Neural progenitor cell (in vitro differentiated cells): ENCODE measurements around the gene FITM1. TPM values are rescaled to one million over a fixed set of nuclear protein-coding genes. Genes with fewer than 3 reads are reported as not detected.

ENCODE experiments used
- DNase-seq: peaks from one replicate; pipeline ENCODE4 v3.0.0-alpha.2; 2016; ENCODE audit warnings: low spot score
- H2AFZ ChIP-seq: fragments of 200-600 bp; sonication (generic); replicated peaks from 2 replicates; pipeline ENCODE4 v1.6.1; 2016; ENCODE audit warnings: antibody characterized with exemption
- H3F3A ChIP-seq: fragments of 200-600 bp; sonication (generic); 2 replicates; pipeline ENCODE4 v1.6.1; 2016; ENCODE audit warnings: antibody characterized with exemption, low read depth
- H3K27ac ChIP-seq: fragments of 200-600 bp; sonication (generic); 2 replicates; pipeline ENCODE4 v1.5.1; 2016; ENCODE audit warnings: mild to moderate bottlenecking
- H3K27me3 ChIP-seq: fragments of 200-600 bp; sonication (generic); 2 replicates; pipeline ENCODE4 v1.6.1; 2016; ENCODE audit warnings: mild to moderate bottlenecking, moderate library complexity
- H3K36me3 ChIP-seq: fragments of 200-600 bp; sonication (generic); 2 replicates; pipeline ENCODE4 v1.5.1; 2016
- H3K4me1 ChIP-seq: fragments of 200-600 bp; sonication (generic); 2 replicates; pipeline ENCODE4 v1.6.1; 2016; ENCODE audit warnings: mixed run types
- H3K4me2 ChIP-seq: fragments of 200-600 bp; sonication (generic); 2 replicates; pipeline ENCODE4 v1.6.1; 2016
- H3K4me3 ChIP-seq: fragments of 200-600 bp; sonication (generic); 2 replicates; pipeline ENCODE4 v1.5.1; 2016
- H3K79me2 ChIP-seq: fragments of 200-600 bp; sonication (generic); 2 replicates; pipeline ENCODE4 v1.6.1; 2016; ENCODE audit warnings: low read depth
- H3K9ac ChIP-seq: fragments of 200-600 bp; sonication (generic); 2 replicates; pipeline ENCODE4 v1.6.1; 2016
- H3K9me3 ChIP-seq: fragments of 200-600 bp; sonication (generic); 2 replicates; pipeline ENCODE4 v1.5.1; 2016; ENCODE audit warnings: low read depth
- H4K20me1 ChIP-seq: fragments of 200-600 bp; sonication (generic); 2 replicates; pipeline ENCODE4 v1.6.1; 2016; ENCODE audit warnings: low read depth
- H3K27ac Mint-ChIP-seq: 3 replicates; pipeline ENCODE4 v1.8.0; 2021; ENCODE audit warnings: mixed read lengths
- H3K27me3 Mint-ChIP-seq: 2 replicates; pipeline ENCODE4 v1.8.0; 2022; ENCODE audit warnings: low read depth, mild to moderate bottlenecking, inconsistent platforms, moderate library complexity, mixed read lengths; ENCODE audit not compliant: insufficient read depth
- H3K36me3 Mint-ChIP-seq: 3 replicates; pipeline ENCODE4 v1.8.0; 2021; ENCODE audit warnings: mixed read lengths
- H3K4me1 Mint-ChIP-seq: 3 replicates; pipeline ENCODE4 v1.8.0; 2021; ENCODE audit warnings: mixed read lengths
- H3K4me3 Mint-ChIP-seq: 3 replicates; pipeline ENCODE4 v1.8.0; 2021; ENCODE audit warnings: mild to moderate bottlenecking, moderate library complexity, mixed read lengths
- H3K9me3 Mint-ChIP-seq: 3 replicates; pipeline ENCODE4 v1.8.0; 2020; ENCODE audit warnings: mixed read lengths
- CTCF ChIP-seq: fragments of 200-600 bp; sonication (generic); IDR thresholded peaks from 2 replicates; pipeline ENCODE4 v1.5.1; 2017; ENCODE audit warnings: antibody characterized with exemption, mild to moderate bottlenecking
- EZH2 ChIP-seq: fragments of 200-600 bp; sonication (generic); IDR thresholded peaks from 2 replicates; pipeline ENCODE4 v1.6.1; 2017; ENCODE audit warnings: antibody characterized with exemption, mild to moderate bottlenecking, moderate library complexity
- EZH2phosphoT487 ChIP-seq: fragments of 200-600 bp; sonication (generic); IDR thresholded peaks from 2 replicates; pipeline ENCODE4 v1.6.1; 2017; ENCODE audit warnings: antibody characterized with exemption
- total RNA-seq: library from RNA; depleted of rRNA; stranded (reverse); fragments of >200 nt; gene quantifications from 2 replicates; pipeline ENCODE4 v1.2.3, GENCODE V29; 2015; ENCODE audit warnings: low replicate concordance

Gene FITM1
- total RNA-seq, 1 donor from 2014 or later, result 0.77 TPM

DNA sequence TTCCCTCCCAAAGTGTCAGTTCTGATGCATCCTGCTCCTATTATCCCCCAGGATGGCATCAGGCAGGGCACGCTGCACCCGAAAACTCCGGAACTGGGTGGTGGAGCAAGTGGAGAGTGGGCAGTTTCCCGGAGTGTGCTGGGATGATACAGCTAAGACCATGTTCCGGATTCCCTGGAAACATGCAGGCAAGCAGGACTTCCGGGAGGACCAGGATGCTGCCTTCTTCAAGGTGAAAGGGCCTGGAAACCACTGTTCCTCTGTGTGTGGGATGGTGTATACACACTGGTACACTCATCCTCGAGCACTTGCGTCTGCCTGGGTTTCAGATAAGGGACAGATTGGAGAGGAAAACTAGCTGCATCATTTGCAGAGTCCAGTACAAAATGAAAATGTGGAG lies 31.6 kb downstream of the FITM1 start:
- Mint-ChIP-seq H3K9me3 (no peaks in the 10 kb centered on the region), H3K4me3 (peak overlapping the region; percentile 85), H3K36me3 (peaks cover 6% of the 10 kb centered on the region), H3K27ac (peak overlapping the region; percentile 95), H3K27me3 (peaks cover 2% of the 10 kb centered on the region), H3K4me1 (peaks cover 12% of the 10 kb centered on the region)
- no peak for DNase-seq
- H3K79me2 ChIP-seq, result no peaks in the 10 kb centered on the region
- TF ChIP-seq CTCF (no peak), EZH2phosphoT487 (no peak), EZH2 (no peak)
- peaks cover 8% of the 10 kb centered on the region for H3F3A ChIP-seq
- H3K27ac ChIP-seq, result no peak overlapping the region
- H3K4me1 ChIP-seq, result no peaks in the 10 kb centered on the region
- H4K20me1 ChIP-seq, result peaks cover 5% of the 10 kb centered on the region
- H3K4me2 ChIP-seq, result no peak overlapping the region
- no peaks in the 10 kb centered on the region for H3K27me3 ChIP-seq
- H3K9ac ChIP-seq, result no peak overlapping the region
- no peaks in the 10 kb centered on the region for H3K36me3 ChIP-seq
- H2AFZ ChIP-seq, result no peak overlapping the region
- no peak overlapping the region for H3K4me3 ChIP-seq
- H3K9me3 ChIP-seq, result no peaks in the 10 kb centered on the region

GRCh38 chr14:24164518-24164991 lies 34.1 kb downstream of the FITM1 start:
- Histone ChIP-seq H2AFZ (no peak overlapping the region), H3K79me2 (no peaks in the 10 kb centered on the region), H3F3A (peaks cover 8% of the 10 kb centered on the region), H3K4me1 (no peaks in the 10 kb centered on the region), H3K27me3 (no peaks in the 10 kb centered on the region), H3K27ac (no peak overlapping the region), H3K4me3 (no peak overlapping the region), H3K36me3 (no peaks in the 10 kb centered on the region), H3K4me2 (no peak overlapping the region), H3K9ac (no peak overlapping the region), H4K20me1 (peaks cover 5% of the 10 kb centered on the region), H3K9me3 (no peaks in the 10 kb centered on the region)
- H3K4me3 Mint-ChIP-seq, result no peak overlapping the region
- H3K36me3 Mint-ChIP-seq, result peaks cover 6% of the 10 kb centered on the region
- H3K27me3 Mint-ChIP-seq, result peaks cover 2% of the 10 kb centered on the region
- H3K9me3 Mint-ChIP-seq, result no peaks in the 10 kb centered on the region
- DNase-seq, result no peak
- TF ChIP-seq CTCF (no peak), EZH2phosphoT487 (no peak), EZH2 (no peak)
- no peak overlapping the region for H3K27ac Mint-ChIP-seq
- peaks cover 12% of the 10 kb centered on the region for H3K4me1 Mint-ChIP-seq

GRCh38 chr14:24165785-24166184 lies 35.3 kb downstream of the FITM1 start:
- no peak overlapping the region for H2AFZ ChIP-seq
- DNase-seq, result no peak
- no peak overlapping the region for H3K4me3 Mint-ChIP-seq
- H3K27ac ChIP-seq, result no peak overlapping the region
- H3K4me1 ChIP-seq, result no peaks in the 10 kb centered on the region
- no peak for TF ChIP-seq CTCF
- no peak for TF ChIP-seq EZH2phosphoT487
- no peak for TF ChIP-seq EZH2
- peaks cover under 1% of the 10 kb centered on the region for H4K20me1 ChIP-seq
- no peak overlapping the region for H3K9ac ChIP-seq
- H3K9me3 ChIP-seq, result no peaks in the 10 kb centered on the region
- H3K27ac Mint-ChIP-seq, result no peak overlapping the region
- no peaks in the 10 kb centered on the region for H3K79me2 ChIP-seq
- H3F3A ChIP-seq, result peaks cover 8% of the 10 kb centered on the region
- H3K27me3 ChIP-seq, result no peaks in the 10 kb centered on the region
- H3K4me3 ChIP-seq, result no peak overlapping the region
- H3K9me3 Mint-ChIP-seq, result no peaks in the 10 kb centered on the region
- peaks cover 3% of the 10 kb centered on the region for H3K36me3 Mint-ChIP-seq
- H3K27me3 Mint-ChIP-seq, result peaks cover 3% of the 10 kb centered on the region
- no peak overlapping the region for H3K4me2 ChIP-seq
- H3K36me3 ChIP-seq, result no peaks in the 10 kb centered on the region
- H3K4me1 Mint-ChIP-seq, result peaks cover 11% of the 10 kb centered on the region
